GM21390 (cell line): ENCODE results near the gene ZNF791.
"Not testable (repeated sequence)": the region's sequence is repeated elsewhere in the genome, so short reads cannot be mapped to it uniquely, and the experiment has no call there.

Source experiments
- ATAC-seq: cut with Tn5 transposase; IDR thresholded peaks from one replicate; pipeline ENCODE4 v1.9.1; 2021; ENCODE audit not compliant: unreplicated experiment

Gene ZNF791

DNA sequence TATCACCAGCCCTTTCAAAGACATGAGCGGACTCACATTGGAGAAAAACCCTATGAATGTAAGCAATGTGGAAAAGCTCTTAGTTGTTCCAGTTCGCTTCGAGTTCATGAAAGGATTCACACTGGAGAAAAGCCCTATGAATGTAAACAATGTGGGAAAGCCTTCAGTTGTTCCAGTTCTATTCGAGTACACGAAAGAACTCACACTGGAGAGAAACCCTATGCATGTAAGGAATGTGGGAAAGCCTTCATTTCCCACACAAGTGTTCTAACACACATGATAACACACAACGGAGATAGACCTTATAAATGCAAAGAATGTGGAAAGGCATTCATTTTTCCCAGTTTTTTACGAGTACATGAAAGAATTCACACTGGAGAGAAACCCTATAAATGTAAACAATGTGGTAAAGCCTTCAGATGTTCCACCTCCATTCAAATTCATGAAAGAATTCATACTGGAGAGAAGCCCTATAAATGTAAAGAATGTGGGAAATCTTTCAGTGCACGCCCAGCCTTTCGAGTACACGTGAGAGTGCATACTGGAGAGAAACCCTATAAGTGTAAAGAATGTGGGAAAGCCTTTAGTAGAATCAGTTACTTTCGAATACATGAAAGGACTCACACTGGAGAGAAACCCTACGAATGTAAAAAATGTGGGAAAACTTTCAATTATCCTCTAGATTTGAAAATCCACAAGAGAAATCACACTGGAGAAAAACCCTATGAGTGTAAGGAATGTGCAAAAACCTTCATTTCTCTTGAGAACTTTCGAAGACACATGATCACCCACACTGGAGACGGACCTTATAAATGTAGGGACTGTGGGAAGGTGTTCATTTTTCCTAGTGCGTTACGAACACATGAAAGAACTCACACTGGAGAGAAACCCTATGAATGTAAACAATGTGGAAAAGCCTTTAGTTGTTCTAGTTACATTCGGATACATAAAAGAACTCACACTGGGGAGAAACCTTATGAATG is 17.6 kb downstream of the ZNF791 start:
- no peak for ATAC-seq

GRCh38 chr19:12629215-12629614 is 18.5 kb downstream of the ZNF791 start:
- no peak for ATAC-seq

GRCh38 chr19:12636631-12637030 is 25.9 kb downstream of the ZNF791 start:
- no peak for ATAC-seq

DNA sequence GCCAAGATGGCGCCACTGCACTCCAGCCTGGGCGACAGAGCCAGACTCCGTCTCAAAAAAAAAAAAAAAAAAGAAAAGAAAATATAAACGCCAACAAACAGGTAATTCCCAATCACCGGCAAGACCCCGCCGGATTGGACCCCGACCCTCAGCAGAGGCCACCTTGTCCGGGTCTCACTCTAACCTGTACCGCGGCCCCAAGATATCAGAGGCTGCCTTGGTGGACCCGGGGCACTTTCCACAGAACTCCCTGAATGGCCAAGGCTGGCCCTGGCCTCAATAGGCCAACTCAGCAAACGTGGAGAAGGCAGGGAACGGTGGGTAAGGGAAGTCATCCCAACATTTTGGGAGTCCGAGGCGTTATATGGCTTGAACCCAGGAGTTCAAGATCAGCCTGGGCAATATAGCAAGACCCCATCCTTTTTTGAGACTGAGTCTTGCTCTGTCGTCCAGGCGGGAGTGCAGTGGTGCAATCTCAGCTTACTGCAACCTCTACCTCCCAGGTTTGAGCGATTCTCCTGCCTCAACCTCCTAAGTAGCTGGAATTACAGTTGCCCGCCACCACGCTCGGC is 28.0 kb downstream of the ZNF791 start:
- ATAC-seq = no peak

- ATAC-seq = peak; percentile 60
Measured at GRCh38 chr19:12639901-12640613, 29.3 kb downstream of the ZNF791 start.

- ATAC-seq = no peak
Measured at GRCh38 chr19:12641456-12641855, 30.7 kb downstream of the ZNF791 start.

GRCh38 chr19:12642506-12642905 is 31.8 kb downstream of the ZNF791 start:
- ATAC-seq = no peak

- ATAC-seq = not testable (repeated sequence)
Measured at GRCh38 chr19:12643716-12644115, 33.0 kb downstream of the ZNF791 start.

DNA sequence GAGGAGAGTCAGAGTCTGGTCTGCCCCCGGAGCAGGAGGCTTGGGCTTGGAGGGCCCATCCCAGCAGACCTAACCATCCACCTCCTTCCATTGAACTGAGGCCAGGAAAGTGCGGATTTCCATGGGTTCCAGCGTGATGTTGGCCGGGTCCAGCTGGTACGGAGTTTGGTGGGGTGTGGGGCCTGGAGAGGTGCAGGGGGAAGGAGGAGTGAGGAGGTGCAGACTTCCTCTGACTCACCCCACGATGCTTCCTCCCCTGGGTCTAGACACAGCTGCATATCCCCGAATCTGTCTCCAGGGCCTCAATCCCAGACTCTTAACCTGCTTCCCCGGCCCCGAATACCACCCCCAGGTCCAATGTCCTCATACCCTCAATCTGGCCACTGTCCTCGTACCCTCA is 35.8 kb downstream of the ZNF791 start:
- ATAC-seq = no peak

- ATAC-seq = no peak
Measured at GRCh38 chr19:12647047-12647446, 36.3 kb downstream of the ZNF791 start.

DNA sequence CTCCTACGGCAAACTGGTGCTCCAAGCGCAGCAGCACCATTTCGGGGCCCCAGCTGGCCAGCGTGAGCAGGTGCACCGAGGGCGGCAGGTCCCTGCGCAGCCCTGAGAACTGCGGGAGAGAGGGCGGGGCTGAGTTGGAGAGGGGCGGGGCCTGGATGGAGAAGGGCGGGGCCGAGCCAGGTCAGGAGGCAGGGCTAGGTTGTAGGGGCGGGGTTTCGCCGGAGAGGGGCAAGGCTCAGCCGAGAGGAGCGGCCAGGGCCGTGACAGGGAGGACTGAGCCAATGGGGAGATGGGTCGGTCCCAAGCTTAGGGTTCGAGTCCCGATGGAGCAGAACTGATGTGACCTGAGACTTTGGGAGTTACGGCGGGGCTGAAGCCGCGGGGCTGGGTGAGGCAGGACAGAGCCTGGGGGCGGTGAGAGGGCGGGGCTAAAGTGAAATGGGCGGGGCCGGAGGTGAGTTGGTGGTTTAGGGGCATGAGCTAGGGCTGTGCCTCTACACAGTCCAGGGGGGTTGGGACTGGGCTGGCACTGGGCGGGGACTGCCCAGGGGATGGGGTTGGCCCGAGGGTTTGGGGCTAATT is 36.9 kb downstream of the ZNF791 start:
- no peak for ATAC-seq

DNA sequence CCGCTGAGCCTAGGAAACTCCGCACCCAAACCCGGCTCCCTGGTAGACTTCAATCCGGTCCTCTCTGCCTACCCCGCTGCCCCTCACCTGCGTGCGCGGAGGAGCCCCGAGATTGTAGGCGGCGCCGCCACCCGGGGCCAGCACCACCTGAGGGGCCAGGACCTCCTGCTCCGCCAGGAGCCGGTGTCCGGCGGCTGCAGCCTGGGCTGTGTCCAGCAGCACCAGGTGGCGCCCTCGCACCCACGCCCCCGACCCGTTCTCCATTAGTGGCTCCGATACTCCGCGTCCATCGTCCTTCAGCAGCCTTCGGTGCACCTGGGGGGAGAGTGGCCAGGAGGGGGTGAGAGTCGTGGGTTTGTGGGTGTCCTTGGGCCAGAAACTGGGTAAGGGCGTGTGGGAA is 37.4 kb downstream of the ZNF791 start:
- no peak for ATAC-seq

DNA sequence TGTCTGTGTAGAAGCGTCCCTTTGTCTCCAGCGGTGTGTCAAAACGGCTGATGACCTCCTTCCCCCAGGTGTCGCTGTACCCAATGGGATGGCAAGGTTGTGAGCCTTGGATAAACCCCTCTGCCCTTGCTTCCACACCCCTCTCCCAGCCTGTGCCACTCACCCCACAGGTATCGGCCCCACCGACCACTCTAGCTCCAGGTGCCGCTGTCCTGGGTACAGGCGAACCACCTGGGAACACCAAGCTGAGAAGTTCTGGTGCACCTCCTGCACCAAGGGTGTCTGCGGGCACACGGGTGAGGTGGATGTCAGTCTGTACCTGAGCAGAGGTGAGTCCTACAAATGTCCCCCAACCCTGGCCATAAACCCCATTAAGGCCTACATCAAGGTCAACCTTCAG is 39.2 kb downstream of the ZNF791 start:
- ATAC-seq = no peak

GRCh38 chr19:12652219-12652618 is 41.5 kb downstream of the ZNF791 start:
- ATAC-seq = no peak

GRCh38 chr19:12655546-12655945 is 44.8 kb downstream of the ZNF791 start:
- no peak for ATAC-seq

GRCh38 chr19:12656899-12657571 is 46.3 kb downstream of the ZNF791 start:
- ATAC-seq = no peak

- ATAC-seq = no peak
Measured at GRCh38 chr19:12657966-12658365, 47.2 kb downstream of the ZNF791 start.

- no peak for ATAC-seq
Measured at GRCh38 chr19:12660980-12661379, 50.3 kb downstream of the ZNF791 start.

DNA sequence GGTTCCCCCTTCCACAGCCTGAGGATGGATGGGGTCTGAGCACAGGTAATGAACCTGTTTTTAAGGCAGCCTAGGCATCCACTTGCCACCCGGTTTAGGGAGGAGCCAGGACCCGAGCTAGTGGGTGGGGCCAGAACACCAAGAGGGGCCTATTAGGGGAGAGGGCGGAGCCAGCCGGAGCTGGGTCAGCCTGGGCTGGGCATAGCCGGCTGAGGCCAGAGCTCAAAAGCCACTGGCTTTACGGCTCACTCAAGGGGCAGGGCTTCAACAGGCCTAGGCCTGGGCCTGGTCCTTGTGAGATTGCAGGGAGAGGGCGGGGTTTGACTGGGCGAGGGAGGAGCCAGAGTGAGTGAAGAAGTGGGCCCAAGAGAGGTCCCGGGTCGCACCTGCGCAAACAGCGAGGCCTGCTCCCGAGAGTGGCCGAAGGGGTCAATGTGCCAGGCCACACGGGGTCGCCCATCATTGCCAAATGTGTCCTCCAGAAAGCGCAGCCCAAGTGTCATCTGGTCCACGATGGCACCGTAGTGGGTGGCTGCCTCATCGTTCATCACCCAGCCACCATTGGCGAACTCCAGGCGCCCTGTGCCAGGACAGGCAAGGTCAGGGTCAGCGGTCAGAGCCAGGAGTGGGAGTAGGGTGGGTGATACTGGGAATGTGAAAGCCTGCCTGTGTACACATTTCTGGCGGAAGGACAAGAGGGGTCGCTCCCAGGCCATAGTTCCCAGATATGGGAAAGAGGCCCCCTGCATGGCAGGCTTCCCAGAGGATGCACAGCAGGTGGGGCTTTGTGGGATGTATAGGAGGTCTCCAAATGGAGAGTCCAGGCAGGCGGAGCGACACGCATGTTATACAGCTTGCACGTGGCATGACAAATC is 53.9 kb downstream of the ZNF791 start:
- no peak for ATAC-seq

DNA sequence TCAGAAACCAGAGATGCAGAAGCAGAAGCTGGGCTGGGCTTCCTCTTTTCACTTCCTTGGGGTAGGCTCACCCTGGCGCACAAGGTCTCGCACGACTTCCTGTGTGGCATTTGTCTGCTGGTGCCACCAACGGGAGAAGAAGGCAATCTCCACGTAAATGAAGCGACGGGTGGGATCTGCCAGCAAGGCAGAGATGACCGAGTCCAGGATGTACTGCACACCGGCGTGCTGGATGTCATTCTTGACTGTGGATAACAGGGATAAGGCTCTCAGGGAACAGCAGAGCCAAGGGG is 54.5 kb downstream of the ZNF791 start:
- no peak for ATAC-seq
